Body of pancreas (tissue), 4 donors: ENCODE data around the gene ANAPC2. TPM values are rescaled to one million over a fixed set of nuclear protein-coding genes. Genes with fewer than 3 reads are reported as not detected.

Experiments used
- ATAC-seq: fragments of 150-250 bp; one replicate; pipeline ENCODE4 v1.9.1; 2016
- DNase-seq, 4 donors: peaks; one replicate each; pipeline ENCODE4 v3.0.0-alpha.2; 2019
- H3K27ac ChIP-seq, 4 donors: fragments of 200-600 bp; sonication (generic); 1 replicate in 3 of 4; 2 replicates in 1 of 4; pipeline versions ENCODE4 v1.5.1 to v1.6.1; 2016 to 2019; ENCODE audit warnings: mild to moderate bottlenecking in 1 of 4, mixed read lengths in 1 of 4, moderate library complexity in 1 of 4
- H3K27me3 ChIP-seq, 2 donors: fragments of 200-600 bp; sonication (generic); one replicate each; pipeline ENCODE4 v1.6.0; 2016; ENCODE audit warnings: mild to moderate bottlenecking in 1 of 2
- H3K36me3 ChIP-seq, 2 donors: fragments of 200-600 bp; sonication (generic); replicated peaks in 1 of 2; 2 replicates each; pipeline ENCODE4 v1.5.1; 2016; ENCODE audit warnings: low read depth in 2 of 2; ENCODE audit not compliant: insufficient read depth in 1 of 2
- H3K4me1 ChIP-seq: fragments of 200-600 bp; sonication (generic); one replicate; pipeline ENCODE4 v1.6.0; 2016
- H3K4me3 ChIP-seq, 2 donors: fragments of 200-600 bp; sonication (generic); 1 replicate in 1 of 2; 2 replicates in 1 of 2; pipeline ENCODE4 v1.5.1; 2016 to 2019
- H3K9me3 ChIP-seq, 3 donors: fragments of 200-600 bp; sonication (generic); 1 replicate in 2 of 3; 2 replicates in 1 of 3; pipeline ENCODE4 v1.5.1; 2016
- POLR2A ChIP-seq, 3 donors: fragments of 450-650 bp; IDR thresholded peaks; one replicate each; pipeline ENCODE4 v1.6.1; 2016; ENCODE audit warnings: antibody characterized with exemption in 3 of 3, mild to moderate bottlenecking in 2 of 3
- WGBS, 2 donors: methylation state at CpG; one replicate each; pipeline ENCODE4 v1.1.5; 2017; 5-methylcytosine and 5-hydroxymethylcytosine counted together
- intact Hi-C: fragments of 100-400 bp; cut with DNase I; formaldehyde crosslinking; loops from one replicate; pipeline ENCODE4 v1.15.1; 2023
- total RNA-seq, 2 donors: library from RNA; depleted of rRNA; stranded (reverse); fragments of >200 nt; gene quantifications; one replicate each; pipeline ENCODE4 v1.1.0, GENCODE V29; 2016
- TF ChIP-seq, protein P1 (sequence below), 7 experiments: fragments of 450-650 bp in 4 of 7; fragments of 200-600 bp in 3 of 7; sonication (generic) in 3 of 7; IDR thresholded peaks; one replicate each; pipeline ENCODE4 v1.5.1; 2016 to 2019; ENCODE audit warnings: antibody characterized with exemption in 7 of 7

Gene ANAPC2
- total RNA-seq, 2 donors from 2014 or later: 24.1 to 51.7 TPM

DNA sequence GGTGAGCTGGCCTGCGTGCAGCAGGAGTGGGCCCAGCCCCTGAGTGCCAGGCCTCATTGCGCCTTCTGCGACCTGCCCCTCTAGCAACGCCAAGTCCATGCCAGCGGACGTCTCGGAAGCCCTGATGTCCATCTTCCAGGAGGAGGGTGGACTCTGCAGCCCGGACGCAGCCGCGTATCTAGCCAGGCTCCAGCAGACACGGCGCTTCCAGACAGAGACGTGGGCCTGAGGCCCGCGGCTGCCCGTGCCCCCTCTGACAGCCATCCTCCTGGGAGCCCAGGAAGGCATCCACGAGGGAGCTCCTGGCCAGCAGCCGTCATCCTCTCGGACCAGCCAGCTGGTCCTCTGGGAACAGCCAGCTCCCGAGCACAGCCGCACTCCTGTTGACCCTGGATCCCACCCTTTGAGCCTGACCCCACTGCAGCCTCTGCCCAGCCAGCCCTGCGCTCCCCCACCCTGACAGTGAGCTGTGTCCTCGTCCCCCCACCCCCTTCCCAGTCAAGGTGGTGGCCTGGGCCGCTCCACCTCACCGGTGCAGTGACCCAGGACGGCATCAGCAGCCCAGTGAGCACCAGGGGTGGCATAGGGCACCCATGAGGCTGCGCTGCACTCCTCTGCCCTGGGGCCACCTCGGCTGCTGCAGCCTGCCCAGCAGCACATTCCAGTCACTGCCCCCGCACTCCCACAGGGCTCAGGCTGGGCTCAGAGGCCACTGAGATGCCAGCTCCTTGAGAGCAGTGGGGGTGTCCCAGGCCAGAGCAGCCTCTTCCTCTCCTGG lies 28.0 kb upstream of the ANAPC2 start:
- intact Hi-C loops: no loop called here
- 86 to 93% methylated on average over 13 to 22 of the region's 30 CpGs for WGBS, 2 donors
- Histone ChIP-seq H3K27me3 (no peaks in the 10 kb centered on the region), H3K27ac (peak overlapping the region in 3 of 4 donors; percentile 79 to 82 (median 81)), H3K4me3 (no peak overlapping the region), H3K4me1 (peaks cover 39% of the 10 kb centered on the region), H3K9me3 (no peaks in the 10 kb centered on the region), H3K36me3 (no peaks in the 10 kb centered on the region)
- no peak for DNase-seq
- TF ChIP-seq POLR2A (IDR thresholded peaks at IDR 0.05): no peak
- TF ChIP-seq, protein P1, sequence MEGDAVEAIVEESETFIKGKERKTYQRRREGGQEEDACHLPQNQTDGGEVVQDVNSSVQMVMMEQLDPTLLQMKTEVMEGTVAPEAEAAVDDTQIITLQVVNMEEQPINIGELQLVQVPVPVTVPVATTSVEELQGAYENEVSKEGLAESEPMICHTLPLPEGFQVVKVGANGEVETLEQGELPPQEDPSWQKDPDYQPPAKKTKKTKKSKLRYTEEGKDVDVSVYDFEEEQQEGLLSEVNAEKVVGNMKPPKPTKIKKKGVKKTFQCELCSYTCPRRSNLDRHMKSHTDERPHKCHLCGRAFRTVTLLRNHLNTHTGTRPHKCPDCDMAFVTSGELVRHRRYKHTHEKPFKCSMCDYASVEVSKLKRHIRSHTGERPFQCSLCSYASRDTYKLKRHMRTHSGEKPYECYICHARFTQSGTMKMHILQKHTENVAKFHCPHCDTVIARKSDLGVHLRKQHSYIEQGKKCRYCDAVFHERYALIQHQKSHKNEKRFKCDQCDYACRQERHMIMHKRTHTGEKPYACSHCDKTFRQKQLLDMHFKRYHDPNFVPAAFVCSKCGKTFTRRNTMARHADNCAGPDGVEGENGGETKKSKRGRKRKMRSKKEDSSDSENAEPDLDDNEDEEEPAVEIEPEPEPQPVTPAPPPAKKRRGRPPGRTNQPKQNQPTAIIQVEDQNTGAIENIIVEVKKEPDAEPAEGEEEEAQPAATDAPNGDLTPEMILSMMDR (IDR thresholded peaks at IDR 0.05): no peak
- ATAC-seq: no peak

- Histone ChIP-seq H3K36me3 (no peaks in the 10 kb centered on the region), H3K4me3 (no peak overlapping the region), H3K4me1 (peaks cover 38% of the 10 kb centered on the region), H3K9me3 (no peaks in the 10 kb centered on the region), H3K27me3 (no peaks in the 10 kb centered on the region), H3K27ac (no peak overlapping the region)
- DNase-seq: no peak
- TF ChIP-seq POLR2A (IDR thresholded peaks at IDR 0.05): no peak
- TF ChIP-seq, protein P1 (IDR thresholded peaks at IDR 0.05): no peak
- intact Hi-C loops: no loop called here
- WGBS, 2 donors: 96 to 100% methylated on average over 4 to 17 of the region's 22 CpGs
- no peak for ATAC-seq
These were observed 27.0 kb upstream of the ANAPC2 start for GRCh38 chr9:137215196-137215986.

DNA sequence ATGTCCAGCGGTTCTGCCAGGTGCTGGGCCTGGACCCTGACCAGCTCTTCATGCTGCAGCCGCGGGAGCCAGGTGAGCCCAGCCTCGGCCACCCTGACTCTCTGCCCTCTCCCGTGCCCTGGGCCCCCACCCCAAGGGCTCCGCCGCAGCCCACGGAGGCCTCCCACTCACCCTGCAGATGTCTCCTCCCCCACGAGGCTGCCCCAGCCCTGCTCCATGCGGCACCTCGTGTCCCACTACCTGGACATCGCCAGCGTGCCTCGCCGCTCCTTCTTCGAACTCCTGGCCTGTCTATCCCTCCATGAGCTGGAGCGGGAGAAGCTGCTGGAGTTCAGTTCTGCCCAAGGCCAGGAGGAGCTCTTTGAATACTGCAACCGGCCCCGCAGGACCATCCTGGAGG lies 26.3 kb upstream of the ANAPC2 start:
- H3K27ac ChIP-seq: no peak overlapping the region
- no peak overlapping the region for H3K4me3 ChIP-seq
- H3K36me3 ChIP-seq: no peaks in the 10 kb centered on the region
- TF ChIP-seq POLR2A (IDR thresholded peaks at IDR 0.05): no peak
- TF ChIP-seq, protein P1 (IDR thresholded peaks at IDR 0.05): no peak
- no peaks in the 10 kb centered on the region for H3K9me3 ChIP-seq
- H3K27me3 ChIP-seq: no peaks in the 10 kb centered on the region
- DNase-seq (no peak), ATAC-seq (no peak)
- 89 to 95% methylated on average over 18 of the region's 19 CpGs for WGBS, 2 donors
- H3K4me1 ChIP-seq: peaks cover 30% of the 10 kb centered on the region
- intact Hi-C loops: no loop called here

DNA sequence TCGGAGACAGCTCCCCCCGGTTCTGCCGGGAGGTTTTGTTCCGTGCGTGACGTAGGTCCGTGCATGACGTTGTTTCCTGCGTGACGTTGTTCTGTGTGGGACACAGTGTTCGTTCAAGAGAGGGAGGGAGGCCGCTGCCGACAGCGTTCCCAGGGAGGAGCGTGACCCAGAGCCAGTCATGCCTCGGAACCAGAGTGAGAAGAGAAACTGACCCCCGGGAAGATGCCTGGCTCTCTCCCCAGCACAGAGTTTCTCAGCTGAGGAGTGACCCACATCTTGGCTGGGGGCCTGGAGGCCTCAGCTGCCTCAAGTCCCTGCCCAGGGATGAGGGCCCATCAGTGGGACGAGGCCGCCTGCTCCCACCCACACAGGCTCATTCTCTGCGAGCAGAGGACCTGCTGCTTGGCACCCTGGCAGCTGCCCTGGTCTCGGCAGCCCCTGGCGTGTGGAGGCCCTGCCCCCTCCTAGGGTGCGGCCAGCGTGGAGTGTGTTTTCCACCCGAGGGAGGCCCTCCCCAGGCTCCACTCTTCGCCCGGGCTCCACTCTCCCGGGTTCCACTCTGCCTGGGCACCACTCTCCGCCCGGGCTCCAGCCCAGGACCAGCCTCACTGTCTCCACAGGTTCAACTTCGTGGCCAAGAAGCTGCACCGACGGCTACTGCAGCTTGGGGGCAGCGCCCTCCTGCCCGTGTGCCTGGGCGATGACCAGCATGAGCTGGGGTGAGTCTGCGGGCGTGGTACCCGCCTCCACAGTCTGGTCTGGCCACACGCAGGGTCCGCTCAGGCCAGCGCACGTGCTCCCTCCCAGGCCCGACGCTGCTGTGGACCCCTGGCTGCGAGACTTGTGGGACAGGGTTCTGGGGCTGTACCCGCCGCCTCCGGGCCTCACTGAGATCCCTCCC lies 25.1 kb upstream of the ANAPC2 start:
- Histone ChIP-seq H3K27ac (no peak overlapping the region), H3K9me3 (no peaks in the 10 kb centered on the region), H3K4me1 (peaks cover 18% of the 10 kb centered on the region), H3K36me3 (no peaks in the 10 kb centered on the region), H3K4me3 (no peak overlapping the region), H3K27me3 (no peaks in the 10 kb centered on the region)
- no peak for ATAC-seq
- no peak for DNase-seq
- WGBS, 2 donors: 89 to 94% methylated on average over 34 to 43 of the region's 49 CpGs
- no peak for TF ChIP-seq POLR2A (IDR thresholded peaks at IDR 0.05)
- TF ChIP-seq, protein P1 (IDR thresholded peaks at IDR 0.05): peak in 1 of 7 experiments; percentile 17
- intact Hi-C loops: no loop called here
